Gastrocnemius medialis (tissue), 4 donors: ENCODE results near the gene MMP2. TPM values are rescaled to one million over a fixed set of nuclear protein-coding genes. Genes with fewer than 3 reads are reported as not detected.
A peak's percentile ranks its signal among the peaks of the same experiment; 100 is the strongest.

Source experiments
- ATAC-seq, 2 donors: fragments of 150-250 bp; one replicate each; pipeline ENCODE4 v1.9.1; 2016
- DNase-seq, 2 donors: peaks; one replicate each; pipeline ENCODE4 v3.0.0-alpha.2; 2019
- H3K27ac ChIP-seq, 4 donors: fragments of 200-600 bp; sonication (generic); 1 replicate in 1 of 4; 2 replicates in 3 of 4; pipeline ENCODE4 v1.5.1; 2016 to 2018; ENCODE audit warnings: mild to moderate bottlenecking in 2 of 4, moderate library complexity in 1 of 4
- H3K27me3 ChIP-seq, 3 donors: fragments of 200-600 bp; sonication (generic) in 2 of 3; 1 replicate in 1 of 3; 2 replicates in 2 of 3; pipeline versions ENCODE4 v1.5.1 to v1.6.0; 2016 to 2019; ENCODE audit warnings: mild to moderate bottlenecking in 1 of 3, moderate library complexity in 1 of 3
- H3K36me3 ChIP-seq, 2 donors: fragments of 200-600 bp; sonication (generic) in 1 of 2; one replicate each; pipeline ENCODE4 v1.5.1; 2017 to 2018
- H3K4me1 ChIP-seq, 2 donors: fragments of 200-600 bp; sonication (generic) in 1 of 2; one replicate each; pipeline ENCODE4 v1.5.1; 2016 to 2017; ENCODE audit warnings: mild to moderate bottlenecking in 2 of 2
- H3K4me3 ChIP-seq, 4 donors: fragments of 200-600 bp; sonication (generic) in 3 of 4; 1 replicate in 1 of 4; 2 replicates in 3 of 4; pipeline ENCODE4 v1.5.1; 2016 to 2019; ENCODE audit warnings: mild to moderate bottlenecking in 2 of 4
- H3K9me3 ChIP-seq, 3 donors: fragments of 200-600 bp; sonication (generic) in 2 of 3; 1 replicate in 1 of 3; 2 replicates in 2 of 3; pipeline ENCODE4 v1.5.1; 2016 to 2019
- POLR2A ChIP-seq, 2 donors: fragments of 450-650 bp; IDR thresholded peaks; one replicate each; pipeline ENCODE4 v1.6.1; 2017; ENCODE audit warnings: antibody characterized with exemption in 2 of 2, mild to moderate bottlenecking in 2 of 2, moderate library complexity in 2 of 2
- in situ Hi-C, 4 donors: fragments of 200-750 bp; cut with MboI; loops; one replicate each; pipeline versions ENCODE4 v1.15.0 to v1.8.0; 2017; ENCODE audit warnings: low sequenced_read_pairs in 4 of 4
- intact Hi-C: fragments of 100-400 bp; cut with DNase I; formaldehyde crosslinking; loops from one replicate; pipeline ENCODE4 v1.15.1; 2023; ENCODE audit warnings: low total_unique reads
- total RNA-seq, 4 donors: library from RNA; depleted of rRNA; stranded (reverse); fragments of >200 nt; gene quantifications; one replicate each; pipeline versions ENCODE4 v1.1.0 to v1.2.3, GENCODE V29; 2016
- TF ChIP-seq, protein P1 (sequence below), 5 experiments: fragments of 450-650 bp in 3 of 5; fragments of 200-600 bp in 2 of 5; sonication (generic) in 2 of 5; IDR thresholded peaks in 4 of 5; conservative IDR thresholded peaks in 1 of 5; 1 replicate in 4 of 5; 2 replicates in 1 of 5; pipeline ENCODE4 v1.5.1; 2016 to 2019; ENCODE audit warnings: antibody characterized with exemption in 5 of 5, mild to moderate bottlenecking in 3 of 5, moderate library complexity in 3 of 5

Gene MMP2
- total RNA-seq, 4 donors from 2014 or later, result 26.6 to 119 (median 55.6) TPM

DNA sequence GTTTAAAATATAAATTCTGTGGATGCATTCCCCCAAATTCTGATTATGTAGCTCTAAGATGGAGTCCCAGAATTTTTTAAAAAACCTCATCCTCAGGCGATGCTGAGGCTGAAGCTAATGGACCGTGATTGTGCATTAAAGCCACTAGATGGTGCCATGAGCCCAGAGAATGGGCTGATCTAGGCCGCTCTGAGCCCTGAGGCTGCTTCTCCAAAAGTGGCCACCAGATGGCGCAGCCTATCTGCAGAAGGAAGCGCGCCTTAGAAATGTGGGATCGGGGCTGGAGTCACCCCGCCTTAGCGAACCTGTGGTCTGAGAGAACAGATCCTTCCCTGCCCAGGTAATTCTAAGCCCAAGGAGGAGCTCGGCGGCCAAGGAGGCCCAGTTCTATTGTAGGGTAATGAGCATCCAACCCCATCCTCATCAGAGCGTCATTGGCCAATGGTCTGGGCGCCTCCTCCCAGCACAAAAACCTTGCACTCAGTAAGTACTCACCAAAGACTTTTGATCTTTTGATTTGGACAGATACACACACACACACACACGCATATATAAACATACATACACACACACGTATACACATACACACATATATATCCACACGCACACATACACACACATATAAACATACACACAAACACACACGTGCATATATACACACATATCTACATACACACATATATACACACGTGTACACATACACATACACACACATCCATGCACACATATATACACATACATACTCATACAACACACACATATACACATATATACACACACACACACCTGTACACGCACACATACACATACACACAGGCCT lies 13.7 kb upstream of the MMP2 start:
- H3K4me1 ChIP-seq, result no peaks in the 10 kb centered on the region
- H3K27ac ChIP-seq, result no peak overlapping the region
- no peaks in the 10 kb centered on the region for H3K27me3 ChIP-seq
- DNase-seq, result peak; percentile 64 to 79
- no peaks in the 10 kb centered on the region for H3K9me3 ChIP-seq
- H3K4me3 ChIP-seq, result no peak overlapping the region
- H3K36me3 ChIP-seq, result no peaks in the 10 kb centered on the region
- in situ Hi-C loops, result loop anchor here (5.0 to 25.0 kb wide), 8 partner anchors 77 to 380 kb away; partner anchors contain the start of gene CES1 (in 1 of the 4)
- intact Hi-C loops, result loop anchor here (1.0 kb wide), 3 partner anchors 78 to 377 kb away; no protein-coding TSS in a partner anchor
- peak; percentile 83 to 96 for ATAC-seq
- no peak for TF ChIP-seq POLR2A (IDR thresholded peaks at IDR 0.05)
- TF ChIP-seq, protein P1, sequence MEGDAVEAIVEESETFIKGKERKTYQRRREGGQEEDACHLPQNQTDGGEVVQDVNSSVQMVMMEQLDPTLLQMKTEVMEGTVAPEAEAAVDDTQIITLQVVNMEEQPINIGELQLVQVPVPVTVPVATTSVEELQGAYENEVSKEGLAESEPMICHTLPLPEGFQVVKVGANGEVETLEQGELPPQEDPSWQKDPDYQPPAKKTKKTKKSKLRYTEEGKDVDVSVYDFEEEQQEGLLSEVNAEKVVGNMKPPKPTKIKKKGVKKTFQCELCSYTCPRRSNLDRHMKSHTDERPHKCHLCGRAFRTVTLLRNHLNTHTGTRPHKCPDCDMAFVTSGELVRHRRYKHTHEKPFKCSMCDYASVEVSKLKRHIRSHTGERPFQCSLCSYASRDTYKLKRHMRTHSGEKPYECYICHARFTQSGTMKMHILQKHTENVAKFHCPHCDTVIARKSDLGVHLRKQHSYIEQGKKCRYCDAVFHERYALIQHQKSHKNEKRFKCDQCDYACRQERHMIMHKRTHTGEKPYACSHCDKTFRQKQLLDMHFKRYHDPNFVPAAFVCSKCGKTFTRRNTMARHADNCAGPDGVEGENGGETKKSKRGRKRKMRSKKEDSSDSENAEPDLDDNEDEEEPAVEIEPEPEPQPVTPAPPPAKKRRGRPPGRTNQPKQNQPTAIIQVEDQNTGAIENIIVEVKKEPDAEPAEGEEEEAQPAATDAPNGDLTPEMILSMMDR (IDR thresholded peaks at IDR 0.05 in 4 of 5, conservative IDR thresholded peaks at IDR 0.05 in 1 of 5), result peak; percentile 97 to 100 (median 99)

DNA sequence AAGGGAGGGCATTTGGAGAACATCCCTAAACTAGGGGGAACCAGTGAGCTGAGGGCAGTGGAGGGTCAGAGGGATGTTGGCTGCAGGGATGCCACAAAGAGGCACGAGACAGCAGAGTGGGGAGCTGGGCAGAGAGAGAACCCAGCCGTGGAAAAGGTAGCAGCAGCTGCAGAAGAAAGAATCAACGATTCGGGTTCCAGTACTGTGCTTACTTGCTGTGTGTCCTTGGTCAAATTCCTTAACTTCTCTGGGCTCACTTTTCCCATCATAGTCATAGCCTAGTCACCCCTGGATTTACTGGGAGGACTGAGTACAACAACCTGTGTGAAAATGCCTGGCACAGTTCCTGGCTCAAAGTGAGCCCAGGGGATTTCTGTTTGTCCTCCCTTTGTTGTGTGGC lies 12.8 kb upstream of the MMP2 start:
- no peaks in the 10 kb centered on the region for H3K9me3 ChIP-seq
- no peaks in the 10 kb centered on the region for H3K36me3 ChIP-seq
- no peak for TF ChIP-seq POLR2A (IDR thresholded peaks at IDR 0.05)
- TF ChIP-seq, protein P1 (IDR thresholded peaks at IDR 0.05 in 4 of 5, conservative IDR thresholded peaks at IDR 0.05 in 1 of 5), result no peak
- no peak overlapping the region for H3K4me3 ChIP-seq
- peaks cover 0 to 5% of the 10 kb centered on the region in 2 donors for H3K4me1 ChIP-seq
- ATAC-seq (no peak), DNase-seq (no peak)
- intact Hi-C loops, result no loop called here
- no peak overlapping the region for H3K27ac ChIP-seq
- in situ Hi-C loops, result loop anchor here (5.0 to 25.0 kb wide), 8 partner anchors 76 to 379 kb away; partner anchors contain the start of gene CES1 (in 1 of the 4)
- no peaks in the 10 kb centered on the region for H3K27me3 ChIP-seq

DNA sequence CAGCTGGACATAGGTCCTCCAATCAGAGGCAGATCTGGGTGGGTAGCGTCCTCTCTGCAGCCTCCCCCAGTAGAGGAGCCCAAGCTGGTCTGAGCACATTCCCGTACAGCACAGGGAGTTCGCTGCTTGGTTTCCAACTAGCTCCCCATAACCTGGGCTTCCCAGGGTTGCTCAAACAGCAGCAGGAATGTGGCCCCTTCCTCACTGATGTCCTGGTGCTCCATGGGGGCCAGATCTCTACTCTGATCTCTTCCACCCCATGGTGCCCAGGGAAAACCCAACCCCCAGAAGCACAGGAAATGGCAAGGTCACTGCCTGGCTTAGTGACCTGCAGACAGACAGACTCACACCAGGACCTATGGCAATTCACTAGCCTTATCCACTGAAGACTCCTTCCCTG lies 11.1 kb upstream of the MMP2 start:
- ATAC-seq, result no peak

DNA sequence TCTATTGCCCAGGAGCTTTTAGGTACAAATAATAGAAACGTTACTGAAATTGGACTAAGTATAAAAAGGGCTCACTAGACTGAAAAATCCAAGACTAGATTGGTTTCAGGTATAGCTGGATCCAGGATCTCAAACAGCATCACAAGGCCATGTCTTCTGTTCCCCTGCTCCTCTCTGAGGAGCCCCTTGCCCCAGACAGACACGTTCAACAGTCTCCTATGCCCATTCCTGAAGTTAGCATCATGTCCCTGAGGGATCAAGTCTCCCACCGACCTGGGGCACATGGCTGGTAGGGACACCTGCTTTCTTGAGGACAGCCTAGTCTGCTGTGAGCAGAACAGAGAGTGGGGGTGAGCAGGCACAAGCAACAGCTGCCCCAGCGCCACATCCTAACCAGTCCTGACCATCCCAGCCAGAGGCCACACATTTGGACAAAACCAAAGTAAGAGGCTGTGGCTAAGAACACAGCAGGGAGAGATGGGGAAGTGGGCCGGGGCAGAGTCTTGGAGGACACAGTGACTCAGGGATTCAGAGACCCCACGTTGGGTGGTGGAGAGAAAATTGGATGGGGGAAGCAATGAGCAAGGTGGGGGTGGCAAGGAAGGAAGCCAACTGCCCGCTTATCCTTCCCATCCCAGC lies 10.5 kb upstream of the MMP2 start:
- Histone ChIP-seq H3K4me3 (no peak overlapping the region), H3K27ac (no peak overlapping the region), H3K36me3 (no peaks in the 10 kb centered on the region), H3K27me3 (no peaks in the 10 kb centered on the region), H3K4me1 (peaks cover 0 to 5% of the 10 kb centered on the region in 2 donors), H3K9me3 (no peaks in the 10 kb centered on the region)
- intact Hi-C loops, result no loop called here
- DNase-seq, result no peak
- no peak for ATAC-seq
- in situ Hi-C loops, result loop anchor here (5.0 to 25.0 kb wide), 8 partner anchors 74 to 376 kb away; partner anchors contain the start of gene CES1 (in 1 of the 4)
- TF ChIP-seq POLR2A (IDR thresholded peaks at IDR 0.05), result no peak

More for the DNA sequence above, 11.1 kb upstream of the MMP2 start:
- no peak for DNase-seq
- intact Hi-C loops (no loop called here), in situ Hi-C loops (loop anchor here (5.0 to 25.0 kb wide), 8 partner anchors 74 to 377 kb away; partner anchors contain the start of gene CES1 (in 1 of the 4))
- H3K27ac ChIP-seq, result no peak overlapping the region
- H3K4me3 ChIP-seq, result no peak overlapping the region
- peaks cover 0 to 5% of the 10 kb centered on the region in 2 donors for H3K4me1 ChIP-seq
- no peaks in the 10 kb centered on the region for H3K36me3 ChIP-seq
- TF ChIP-seq POLR2A (IDR thresholded peaks at IDR 0.05), result no peak
- H3K27me3 ChIP-seq, result no peaks in the 10 kb centered on the region
- H3K9me3 ChIP-seq, result no peaks in the 10 kb centered on the region

DNA sequence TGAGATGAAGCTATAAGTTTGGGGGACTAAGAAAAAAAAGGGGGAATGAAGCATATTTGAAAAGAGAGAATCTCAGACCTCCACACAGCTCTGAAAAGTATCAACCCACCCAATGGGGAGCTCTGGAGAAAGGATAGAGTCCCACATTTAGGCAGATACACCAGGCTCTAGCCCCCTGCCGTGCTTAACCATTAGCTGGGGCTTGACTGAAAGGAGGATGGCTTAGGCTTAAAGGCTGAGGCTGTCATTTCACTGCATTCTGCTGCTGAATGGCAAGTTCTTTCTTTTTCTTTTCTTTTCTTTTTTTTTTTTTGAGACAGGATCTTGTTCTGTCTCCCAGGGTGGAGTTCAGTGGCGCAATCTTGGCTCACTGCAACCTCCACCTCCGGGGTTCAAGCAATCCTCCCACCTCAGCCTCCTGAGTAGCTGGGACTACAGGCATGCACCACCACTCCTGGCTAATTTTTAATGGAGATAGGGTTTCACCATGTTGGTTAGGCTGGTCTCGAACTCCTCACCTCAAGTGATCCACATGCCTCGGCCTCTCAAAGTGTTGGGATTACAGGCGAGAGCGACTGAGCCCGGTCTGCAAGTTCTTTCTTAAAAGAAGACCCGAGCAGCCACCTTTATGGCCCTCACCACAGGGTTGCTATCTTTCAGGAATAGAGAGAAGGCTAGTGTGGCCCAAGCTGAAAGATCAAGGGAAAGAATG lies 9.0 kb upstream of the MMP2 start:
- no peak overlapping the region for H3K4me3 ChIP-seq
- no peak for DNase-seq
- TF ChIP-seq, protein P1 (IDR thresholded peaks at IDR 0.05 in 4 of 5, conservative IDR thresholded peaks at IDR 0.05 in 1 of 5), result no peak
- TF ChIP-seq POLR2A (IDR thresholded peaks at IDR 0.05), result no peak
- H3K4me1 ChIP-seq, result peaks cover 0 to 5% of the 10 kb centered on the region in 2 donors
- intact Hi-C loops (no loop called here), in situ Hi-C loops (loop anchor here (5.0 to 25.0 kb wide), 8 partner anchors 72 to 375 kb away; partner anchors contain the start of gene CES1 (in 1 of the 4))
- H3K9me3 ChIP-seq, result no peaks in the 10 kb centered on the region
- H3K36me3 ChIP-seq, result no peaks in the 10 kb centered on the region
- ATAC-seq, result no peak
- peak overlapping the region in 2 of 4 donors; percentile 29 to 46 for H3K27ac ChIP-seq
- no peaks in the 10 kb centered on the region for H3K27me3 ChIP-seq
